GM23338 (cell line): ENCODE data around the gene CACNA1C. TPM values are rescaled to one million over a fixed set of nuclear protein-coding genes. Genes with fewer than 3 reads are reported as not detected.

Experiments used
- ATAC-seq: fragments of 200-7000 bp; cut with Tn5 transposase; 3 replicates; pipeline ENCODE4 v1.9.1; 2020
- DNase-seq: peaks from one replicate; pipeline ENCODE4 v3.0.0-alpha.2; 2015; ENCODE audit warnings: low spot score
- H2AFZ ChIP-seq: fragments of 200-600 bp; sonication (generic); 2 replicates; pipeline ENCODE4 v1.8.0; 2016; ENCODE audit warnings: antibody characterized with exemption, mild to moderate bottlenecking, moderate library complexity
- H3F3A ChIP-seq: fragments of 200-600 bp; sonication (generic); replicated peaks from 2 replicates; pipeline ENCODE4 v1.8.0; 2017; ENCODE audit warnings: antibody characterized with exemption, mixed run types, low read depth
- H3K27ac ChIP-seq: fragments of 200-600 bp; sonication (generic); 2 replicates; pipeline ENCODE4 v1.6.1; 2016; ENCODE audit warnings: low read depth
- H3K27me3 ChIP-seq: fragments of 200-600 bp; sonication (generic); 2 replicates; pipeline ENCODE4 v1.8.0; 2016; ENCODE audit warnings: mild to moderate bottlenecking, mixed run types, moderate library complexity; ENCODE audit not compliant: insufficient read depth
- H3K36me3 ChIP-seq: fragments of 200-600 bp; sonication (generic); 2 replicates; pipeline ENCODE4 v1.8.0; 2016; ENCODE audit warnings: mild to moderate bottlenecking; ENCODE audit not compliant: insufficient read depth
- H3K4me1 ChIP-seq: fragments of 200-600 bp; sonication (generic); 2 replicates; pipeline ENCODE4 v1.8.0; 2016; ENCODE audit warnings: mild to moderate bottlenecking, moderate library complexity; ENCODE audit not compliant: insufficient read depth
- H3K4me2 ChIP-seq: fragments of 200-600 bp; sonication (generic); 2 replicates; pipeline ENCODE4 v1.7.1; 2017; ENCODE audit warnings: mixed run types
- H3K4me3 ChIP-seq: fragments of 200-600 bp; sonication (generic); 2 replicates; pipeline ENCODE4 v1.6.1; 2016; ENCODE audit warnings: mixed run types
- H3K79me2 ChIP-seq: fragments of 200-600 bp; sonication (generic); replicated peaks from 2 replicates; pipeline ENCODE4 v1.8.0; 2017; ENCODE audit warnings: mild to moderate bottlenecking; ENCODE audit not compliant: insufficient read depth
- H3K9me2 ChIP-seq: fragments of 200-600 bp; sonication (generic); 2 replicates; pipeline ENCODE4 v1.8.0; 2017; ENCODE audit not compliant: insufficient read depth
- H4K20me1 ChIP-seq: fragments of 200-600 bp; sonication (generic); replicated peaks from 2 replicates; pipeline ENCODE4 v1.8.0; 2017; ENCODE audit warnings: mild to moderate bottlenecking; ENCODE audit not compliant: insufficient read depth
- H3K27ac Mint-ChIP-seq: 2 replicates; pipeline ENCODE4 v1.8.0; 2020; ENCODE audit warnings: inconsistent platforms, mild to moderate bottlenecking, moderate library complexity, mixed read lengths
- H3K27me3 Mint-ChIP-seq: 3 replicates; pipeline ENCODE4 v1.8.0; 2022; ENCODE audit warnings: low read depth, mild to moderate bottlenecking, moderate library complexity, mixed read lengths, inconsistent platforms; ENCODE audit not compliant: insufficient read depth, poor library complexity
- H3K36me3 Mint-ChIP-seq: 3 replicates; pipeline ENCODE4 v1.8.0; 2021; ENCODE audit warnings: low read depth, mild to moderate bottlenecking, inconsistent platforms, moderate library complexity, mixed read lengths
- H3K4me1 Mint-ChIP-seq: 3 replicates; pipeline ENCODE4 v1.8.0; 2020; ENCODE audit warnings: mild to moderate bottlenecking, inconsistent platforms, mixed read lengths
- H3K4me3 Mint-ChIP-seq: 3 replicates; pipeline ENCODE4 v1.8.0; 2021; ENCODE audit warnings: moderate library complexity, mild to moderate bottlenecking, inconsistent platforms, mixed read lengths
- H3K9me3 Mint-ChIP-seq: 3 replicates; pipeline ENCODE4 v1.8.0; 2020; ENCODE audit warnings: moderate library complexity, mild to moderate bottlenecking, inconsistent platforms, mixed read lengths
- CREB1 ChIP-seq: fragments of 250-450 bp; sonication (Bioruptor Pico); IDR thresholded peaks from 2 replicates; pipeline ENCODE4 v1.5.0; 2020; ENCODE audit warnings: low read depth, mild to moderate bottlenecking, moderate library complexity
- ETS1 ChIP-seq: IDR thresholded peaks from 2 replicates; pipeline ENCODE4 v1.6.1; 2016; ENCODE audit warnings: antibody characterized with exemption
- EZH2 ChIP-seq: fragments of 200-600 bp; sonication (generic); IDR thresholded peaks from one replicate; pipeline ENCODE4 v1.8.0; 2017; ENCODE audit warnings: antibody characterized with exemption, mild to moderate bottlenecking, low read depth; ENCODE audit not compliant: unreplicated experiment
- EZH2phosphoT487 ChIP-seq: fragments of 200-600 bp; sonication (generic); IDR thresholded peaks from one replicate; pipeline ENCODE4 v1.8.1; 2018; ENCODE audit warnings: antibody characterized with exemption; ENCODE audit not compliant: unreplicated experiment
- JUNB ChIP-seq: IDR thresholded peaks from one replicate; pipeline ENCODE4 v1.6.1; 2016; ENCODE audit warnings: antibody characterized with exemption; ENCODE audit not compliant: unreplicated experiment
- NANOG ChIP-seq: IDR thresholded peaks from 2 replicates; pipeline ENCODE4 v1.6.1; 2016; ENCODE audit warnings: antibody characterized with exemption, borderline replicate concordance
- POLR2AphosphoS5 ChIP-seq: IDR thresholded peaks from 2 replicates; pipeline ENCODE4 v1.6.1; 2016; ENCODE audit warnings: antibody characterized with exemption, low read depth
- REST ChIP-seq: IDR thresholded peaks from one replicate; pipeline ENCODE4 v1.6.1; 2018; ENCODE audit warnings: antibody characterized with exemption; ENCODE audit not compliant: unreplicated experiment
- STAT1 ChIP-seq: IDR thresholded peaks from one replicate; pipeline ENCODE4 v1.6.1; 2016; ENCODE audit warnings: antibody characterized with exemption; ENCODE audit not compliant: unreplicated experiment
- ZNF114 ChIP-seq: fragments of 250-450 bp; sonication (Bioruptor Pico); IDR thresholded peaks from 2 replicates; pipeline ENCODE4 v1.5.0; 2020; ENCODE audit warnings: mild to moderate bottlenecking, moderate library complexity
- ZNF331 ChIP-seq: fragments of 250-450 bp; sonication (Bioruptor Pico); IDR thresholded peaks from 2 replicates; pipeline ENCODE4 v1.5.0; 2020; ENCODE audit warnings: low read depth, mild to moderate bottlenecking, moderate library complexity
- polyA plus RNA-seq: library from polyadenylated mRNA; unstranded; fragments of >200 nt; fragmentation: Nextera tagmentation; extraction: Ambion mirVana; gene quantifications from 2 replicates; pipeline ENCODE4 v1.2.1, GENCODE V29; 2016
- total RNA-seq: library from RNA; depleted of rRNA; stranded (reverse); fragments of >200 nt; shearing (Covaris generic); gene quantifications from 2 replicates; pipeline ENCODE4 v1.2.3, GENCODE V29; 2014
- TF ChIP-seq, protein P1 (sequence below), 2 experiments: fragments of 200-600 bp in 1 of 2; sonication (generic) in 1 of 2; conservative IDR thresholded peaks; 2 replicates each; pipeline versions ENCODE4 v1.5.1 to v1.6.1; 2016 to 2017; ENCODE audit warnings: antibody characterized with exemption in 2 of 2, low read depth in 2 of 2, mild to moderate bottlenecking in 2 of 2, moderate library complexity in 1 of 2
- TF ChIP-seq, protein P2 (sequence below): fragments of 250-450 bp; sonication (Bioruptor Pico); IDR thresholded peaks from 2 replicates; pipeline ENCODE4 v1.5.0; 2020; ENCODE audit warnings: mild to moderate bottlenecking, moderate library complexity

CACNA1C gene
- total and polyA plus RNA-seq, 2 experiments from 2014 or later: 0.78 to 2.1 TPM

DNA sequence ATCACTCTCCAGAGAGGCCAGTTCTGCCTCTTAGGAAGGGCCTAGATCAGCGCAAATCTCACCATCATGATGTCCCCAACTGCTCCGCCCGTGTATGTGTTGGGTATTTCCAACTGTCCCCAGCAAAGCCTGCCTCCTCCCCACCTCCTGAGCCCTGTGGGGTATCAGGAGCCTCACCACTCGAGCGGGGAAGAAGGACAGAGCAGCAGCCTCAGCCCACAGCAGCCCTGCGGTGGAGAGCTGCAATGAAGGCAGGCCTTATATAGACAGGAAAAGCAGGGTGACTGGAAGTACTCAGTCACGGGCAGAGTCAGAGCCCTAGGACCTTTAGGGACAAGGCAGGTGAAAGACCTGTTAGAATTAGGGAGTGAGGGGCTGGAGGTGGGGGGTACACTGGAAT lies 358.2 kb downstream of the CACNA1C start:
- ATAC-seq: no peak
- peaks cover 30% of the 10 kb centered on the region for H3K4me1 Mint-ChIP-seq
- Histone ChIP-seq H3K4me2 (no peak overlapping the region), H3K27me3 (no peaks in the 10 kb centered on the region), H3K9me2 (no peaks in the 10 kb centered on the region), H3K4me3 (no peak overlapping the region), H3K4me1 (peaks cover under 1% of the 10 kb centered on the region; the same call in 1 of the 2 replicates), H3K79me2 (no peaks in the 10 kb centered on the region), H3K27ac (no peak overlapping the region), H3F3A (no peaks in the 10 kb centered on the region), H3K36me3 (no peaks in the 10 kb centered on the region), H4K20me1 (no peaks in the 10 kb centered on the region), H2AFZ (peak overlapping the region; percentile 86; the same call in 1 of the 2 replicates)
- TF ChIP-seq POLR2AphosphoS5 (no peak), REST (no peak), EZH2phosphoT487 (no peak), ZNF331 (CRISPR knock-in tag) (no peak), JUNB (no peak), ZNF114 (CRISPR knock-in tag) (no peak), EZH2 (no peak), ETS1 (no peak), STAT1 (no peak), NANOG (no peak), CREB1 (CRISPR knock-in tag) (no peak)
- TF ChIP-seq, protein P1, sequence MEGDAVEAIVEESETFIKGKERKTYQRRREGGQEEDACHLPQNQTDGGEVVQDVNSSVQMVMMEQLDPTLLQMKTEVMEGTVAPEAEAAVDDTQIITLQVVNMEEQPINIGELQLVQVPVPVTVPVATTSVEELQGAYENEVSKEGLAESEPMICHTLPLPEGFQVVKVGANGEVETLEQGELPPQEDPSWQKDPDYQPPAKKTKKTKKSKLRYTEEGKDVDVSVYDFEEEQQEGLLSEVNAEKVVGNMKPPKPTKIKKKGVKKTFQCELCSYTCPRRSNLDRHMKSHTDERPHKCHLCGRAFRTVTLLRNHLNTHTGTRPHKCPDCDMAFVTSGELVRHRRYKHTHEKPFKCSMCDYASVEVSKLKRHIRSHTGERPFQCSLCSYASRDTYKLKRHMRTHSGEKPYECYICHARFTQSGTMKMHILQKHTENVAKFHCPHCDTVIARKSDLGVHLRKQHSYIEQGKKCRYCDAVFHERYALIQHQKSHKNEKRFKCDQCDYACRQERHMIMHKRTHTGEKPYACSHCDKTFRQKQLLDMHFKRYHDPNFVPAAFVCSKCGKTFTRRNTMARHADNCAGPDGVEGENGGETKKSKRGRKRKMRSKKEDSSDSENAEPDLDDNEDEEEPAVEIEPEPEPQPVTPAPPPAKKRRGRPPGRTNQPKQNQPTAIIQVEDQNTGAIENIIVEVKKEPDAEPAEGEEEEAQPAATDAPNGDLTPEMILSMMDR (conservative IDR thresholded peaks at IDR 0.05; ENCODE audit: low read depth in 2 of 2): no peak
- TF ChIP-seq, protein P2, sequence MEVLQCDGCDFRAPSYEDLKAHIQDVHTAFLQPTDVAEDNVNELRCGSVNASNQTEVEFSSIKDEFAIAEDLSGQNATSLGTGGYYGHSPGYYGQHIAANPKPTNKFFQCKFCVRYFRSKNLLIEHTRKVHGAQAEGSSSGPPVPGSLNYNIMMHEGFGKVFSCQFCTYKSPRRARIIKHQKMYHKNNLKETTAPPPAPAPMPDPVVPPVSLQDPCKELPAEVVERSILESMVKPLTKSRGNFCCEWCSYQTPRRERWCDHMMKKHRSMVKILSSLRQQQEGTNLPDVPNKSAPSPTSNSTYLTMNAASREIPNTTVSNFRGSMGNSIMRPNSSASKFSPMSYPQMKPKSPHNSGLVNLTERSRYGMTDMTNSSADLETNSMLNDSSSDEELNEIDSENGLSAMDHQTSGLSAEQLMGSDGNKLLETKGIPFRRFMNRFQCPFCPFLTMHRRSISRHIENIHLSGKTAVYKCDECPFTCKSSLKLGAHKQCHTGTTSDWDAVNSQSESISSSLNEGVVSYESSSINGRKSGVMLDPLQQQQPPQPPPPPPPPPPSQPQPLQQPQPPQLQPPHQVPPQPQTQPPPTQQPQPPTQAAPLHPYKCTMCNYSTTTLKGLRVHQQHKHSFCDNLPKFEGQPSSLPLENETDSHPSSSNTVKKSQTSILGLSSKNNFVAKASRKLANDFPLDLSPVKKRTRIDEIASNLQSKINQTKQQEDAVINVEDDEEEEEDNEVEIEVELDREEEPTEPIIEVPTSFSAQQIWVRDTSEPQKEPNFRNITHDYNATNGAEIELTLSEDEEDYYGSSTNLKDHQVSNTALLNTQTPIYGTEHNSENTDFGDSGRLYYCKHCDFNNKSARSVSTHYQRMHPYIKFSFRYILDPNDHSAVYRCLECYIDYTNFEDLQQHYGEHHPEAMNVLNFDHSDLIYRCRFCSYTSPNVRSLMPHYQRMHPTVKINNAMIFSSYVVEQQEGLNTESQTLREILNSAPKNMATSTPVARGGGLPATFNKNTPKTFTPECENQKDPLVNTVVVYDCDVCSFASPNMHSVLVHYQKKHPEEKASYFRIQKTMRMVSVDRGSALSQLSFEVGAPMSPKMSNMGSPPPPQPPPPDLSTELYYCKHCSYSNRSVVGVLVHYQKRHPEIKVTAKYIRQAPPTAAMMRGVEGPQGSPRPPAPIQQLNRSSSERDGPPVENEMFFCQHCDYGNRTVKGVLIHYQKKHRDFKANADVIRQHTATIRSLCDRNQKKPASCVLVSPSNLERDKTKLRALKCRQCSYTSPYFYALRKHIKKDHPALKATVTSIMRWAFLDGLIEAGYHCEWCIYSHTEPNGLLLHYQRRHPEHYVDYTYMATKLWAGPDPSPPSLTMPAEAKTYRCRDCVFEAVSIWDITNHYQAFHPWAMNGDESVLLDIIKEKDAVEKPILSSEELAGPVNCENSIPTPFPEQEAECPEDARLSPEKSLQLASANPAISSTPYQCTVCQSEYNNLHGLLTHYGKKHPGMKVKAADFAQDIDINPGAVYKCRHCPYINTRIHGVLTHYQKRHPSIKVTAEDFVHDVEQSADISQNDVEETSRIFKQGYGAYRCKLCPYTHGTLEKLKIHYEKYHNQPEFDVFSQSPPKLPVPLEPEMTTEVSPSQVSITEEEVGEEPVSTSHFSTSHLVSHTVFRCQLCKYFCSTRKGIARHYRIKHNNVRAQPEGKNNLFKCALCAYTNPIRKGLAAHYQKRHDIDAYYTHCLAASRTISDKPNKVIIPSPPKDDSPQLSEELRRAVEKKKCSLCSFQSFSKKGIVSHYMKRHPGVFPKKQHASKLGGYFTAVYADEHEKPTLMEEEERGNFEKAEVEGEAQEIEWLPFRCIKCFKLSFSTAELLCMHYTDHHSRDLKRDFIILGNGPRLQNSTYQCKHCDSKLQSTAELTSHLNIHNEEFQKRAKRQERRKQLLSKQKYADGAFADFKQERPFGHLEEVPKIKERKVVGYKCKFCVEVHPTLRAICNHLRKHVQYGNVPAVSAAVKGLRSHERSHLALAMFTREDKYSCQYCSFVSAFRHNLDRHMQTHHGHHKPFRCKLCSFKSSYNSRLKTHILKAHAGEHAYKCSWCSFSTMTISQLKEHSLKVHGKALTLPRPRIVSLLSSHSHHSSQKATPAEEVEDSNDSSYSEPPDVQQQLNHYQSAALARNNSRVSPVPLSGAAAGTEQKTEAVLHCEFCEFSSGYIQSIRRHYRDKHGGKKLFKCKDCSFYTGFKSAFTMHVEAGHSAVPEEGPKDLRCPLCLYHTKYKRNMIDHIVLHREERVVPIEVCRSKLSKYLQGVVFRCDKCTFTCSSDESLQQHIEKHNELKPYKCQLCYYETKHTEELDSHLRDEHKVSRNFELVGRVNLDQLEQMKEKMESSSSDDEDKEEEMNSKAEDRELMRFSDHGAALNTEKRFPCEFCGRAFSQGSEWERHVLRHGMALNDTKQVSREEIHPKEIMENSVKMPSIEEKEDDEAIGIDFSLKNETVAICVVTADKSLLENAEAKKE (CRISPR knock-in tag): no peak
- peaks cover 9% of the 10 kb centered on the region for H3K27me3 Mint-ChIP-seq
- H3K9me3 Mint-ChIP-seq: no peaks in the 10 kb centered on the region
- H3K27ac Mint-ChIP-seq: no peak overlapping the region
- no peak overlapping the region for H3K4me3 Mint-ChIP-seq
- DNase-seq: no peak
- H3K36me3 Mint-ChIP-seq: no peaks in the 10 kb centered on the region
